ENCODE results near the gene CCDC149.

DNA sequence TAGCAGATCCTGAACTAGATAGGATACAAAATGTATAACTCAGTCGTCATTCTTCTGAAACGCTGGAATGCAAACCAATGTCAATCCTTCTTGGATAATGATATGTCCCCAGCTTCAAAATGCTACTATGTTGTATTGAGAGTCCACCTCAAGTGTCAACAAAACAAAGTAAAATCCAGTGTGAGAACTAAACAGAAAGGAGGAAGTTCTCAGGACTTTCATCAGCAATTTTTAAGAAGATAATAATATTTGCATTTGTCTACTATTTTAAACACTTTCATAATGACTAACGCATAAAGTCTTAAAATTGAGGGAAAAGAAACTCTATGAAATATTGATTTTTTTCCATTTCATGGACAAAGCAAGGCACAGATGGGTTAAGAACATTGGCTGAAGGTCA lies 81.2 kb downstream of the CCDC149 start:
- TF ChIP-seq, protein P1, sequence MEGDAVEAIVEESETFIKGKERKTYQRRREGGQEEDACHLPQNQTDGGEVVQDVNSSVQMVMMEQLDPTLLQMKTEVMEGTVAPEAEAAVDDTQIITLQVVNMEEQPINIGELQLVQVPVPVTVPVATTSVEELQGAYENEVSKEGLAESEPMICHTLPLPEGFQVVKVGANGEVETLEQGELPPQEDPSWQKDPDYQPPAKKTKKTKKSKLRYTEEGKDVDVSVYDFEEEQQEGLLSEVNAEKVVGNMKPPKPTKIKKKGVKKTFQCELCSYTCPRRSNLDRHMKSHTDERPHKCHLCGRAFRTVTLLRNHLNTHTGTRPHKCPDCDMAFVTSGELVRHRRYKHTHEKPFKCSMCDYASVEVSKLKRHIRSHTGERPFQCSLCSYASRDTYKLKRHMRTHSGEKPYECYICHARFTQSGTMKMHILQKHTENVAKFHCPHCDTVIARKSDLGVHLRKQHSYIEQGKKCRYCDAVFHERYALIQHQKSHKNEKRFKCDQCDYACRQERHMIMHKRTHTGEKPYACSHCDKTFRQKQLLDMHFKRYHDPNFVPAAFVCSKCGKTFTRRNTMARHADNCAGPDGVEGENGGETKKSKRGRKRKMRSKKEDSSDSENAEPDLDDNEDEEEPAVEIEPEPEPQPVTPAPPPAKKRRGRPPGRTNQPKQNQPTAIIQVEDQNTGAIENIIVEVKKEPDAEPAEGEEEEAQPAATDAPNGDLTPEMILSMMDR (IDR thresholded peaks at IDR 0.05; ENCODE audit: low read length), result no peak
- no peak for TF ChIP-seq EZH2 (IDR thresholded peaks at IDR 0.05; ENCODE audit: borderline replicate concordance, low read length)
